Central memory CD4-positive, alpha-beta T cell (primary cell): ENCODE data around the gene FPGS.
"Not testable (repeated sequence)": the region's sequence is repeated elsewhere in the genome, so short reads cannot be mapped to it uniquely, and the experiment has no call there.

Experiments
- DNase-seq: peaks from one replicate; pipeline ENCODE4 v3.0.0; 2022

FPGS gene

GRCh38 chr9:127770905-127771569 lies 31.6 kb upstream of the FPGS start:
- peak; percentile 94 for DNase-seq

- no peak for DNase-seq
These were observed 31.0 kb upstream of the FPGS start for GRCh38 chr9:127771570-127772189.

GRCh38 chr9:127772603-127773002 lies 30.1 kb upstream of the FPGS start:
- DNase-seq = no peak

GRCh38 chr9:127773272-127773671 lies 29.4 kb upstream of the FPGS start:
- no peak for DNase-seq

- DNase-seq = no peak
These were observed 28.7 kb upstream of the FPGS start for GRCh38 chr9:127773981-127774380.

- peak; percentile 77 for DNase-seq
These were observed 26.3 kb upstream of the FPGS start for GRCh38 chr9:127776195-127776923.

GRCh38 chr9:127776924-127777289 lies 25.8 kb upstream of the FPGS start:
- no peak for DNase-seq

GRCh38 chr9:127777368-127777980 lies 25.2 kb upstream of the FPGS start:
- DNase-seq = peak; percentile 17

- DNase-seq = peak; percentile 30
These were observed 24.2 kb upstream of the FPGS start, which contains the start of gene SH2D3C for GRCh38 chr9:127778280-127779135. SH2D3C (minus strand) TSS chr9:127778666; CDS start chr9:127778627, 39 bp downstream.

GRCh38 chr9:127779136-127779981 lies 23.3 kb upstream of the FPGS start:
- peak; percentile 42 for DNase-seq

- no peak for DNase-seq
These were observed 22.4 kb upstream of the FPGS start for GRCh38 chr9:127780126-127780885.

- DNase-seq = not testable (repeated sequence)
These were observed 21.8 kb upstream of the FPGS start for GRCh38 chr9:127780909-127781308.

- DNase-seq = no peak
These were observed 20.9 kb upstream of the FPGS start for GRCh38 chr9:127781806-127782205.

- peak; percentile 76 for DNase-seq
These were observed 19.3 kb upstream of the FPGS start for GRCh38 chr9:127783111-127784008.

GRCh38 chr9:127785023-127785932 lies 17.4 kb upstream of the FPGS start:
- peak; percentile 87 for DNase-seq

- DNase-seq = peak; percentile 94
These were observed 16.5 kb upstream of the FPGS start, which contains the start of gene CDK9 for GRCh38 chr9:127785933-127786772. CDK9 (plus strand) TSS chr9:127786034; CDS start chr9:127786149, 115 bp downstream.

GRCh38 chr9:127786773-127787104 lies 15.9 kb upstream of the FPGS start:
- DNase-seq = peak; percentile 15
